Astrocyte (in vitro differentiated cells and primary cell): ENCODE results near the gene GET4. TPM values are rescaled to one million over a fixed set of nuclear protein-coding genes. Genes with fewer than 3 reads are reported as not detected.

ENCODE experiments used
- DNase-seq: peaks from one replicate; pipeline ENCODE4 v3.0.0-alpha.2; 2010; ENCODE audit warnings: low read depth
- FAIRE-seq: peaks from 2 replicates; lab custom pipeline; 2011; peaks lifted over from hg19 to GRCh38; lab: Jason Lieb, UNC
- H2AFZ ChIP-seq: 2 replicates; pipeline ENCODE4 v1.6.0; 2012; ENCODE audit warnings: low read depth, low read length, inconsistent platforms
- H3K27ac ChIP-seq: 2 replicates; pipeline ENCODE4 v1.5.1; 2011; ENCODE audit warnings: low read depth, low read length, inconsistent platforms
- H3K27me3 ChIP-seq: 2 replicates; pipeline ENCODE4 v1.6.0; 2011; ENCODE audit warnings: low read length, inconsistent platforms; ENCODE audit not compliant: insufficient read depth
- H3K36me3 ChIP-seq: 2 replicates; pipeline ENCODE4 v1.5.1; 2011; ENCODE audit warnings: low read length, inconsistent platforms; ENCODE audit not compliant: insufficient read depth
- H3K4me1 ChIP-seq: 2 replicates; pipeline ENCODE4 v1.5.1; 2011; ENCODE audit warnings: low read length, inconsistent platforms; ENCODE audit not compliant: insufficient read depth
- H3K4me2 ChIP-seq: 2 replicates; pipeline ENCODE4 v1.6.0; 2012; ENCODE audit warnings: low read length, inconsistent platforms
- H3K4me3 ChIP-seq: 2 replicates; pipeline ENCODE4 v1.5.1; 2011; ENCODE audit warnings: low read depth, mild to moderate bottlenecking, low read length, inconsistent platforms; ENCODE audit not compliant: insufficient read depth
- H3K79me2 ChIP-seq: 2 replicates; pipeline ENCODE4 v1.6.0; 2012; ENCODE audit warnings: mild to moderate bottlenecking, low read length, inconsistent platforms; ENCODE audit not compliant: insufficient read depth
- H3K9ac ChIP-seq: 2 replicates; pipeline ENCODE4 v1.6.0; 2012; ENCODE audit warnings: mild to moderate bottlenecking, low read length, inconsistent platforms
- H3K9me3 ChIP-seq: 2 replicates; pipeline ENCODE4 v1.5.1; 2012; ENCODE audit warnings: low read depth, mild to moderate bottlenecking, low read length, inconsistent platforms; ENCODE audit not compliant: insufficient read depth
- H4K20me1 ChIP-seq: 2 replicates; pipeline ENCODE4 v1.6.0; 2012; ENCODE audit warnings: low read length, inconsistent platforms; ENCODE audit not compliant: insufficient read depth
- H3K27ac Mint-ChIP-seq: one replicate; pipeline ENCODE4 v1.8.0; 2021; ENCODE audit warnings: mild to moderate bottlenecking, mixed read lengths; ENCODE audit not compliant: unreplicated experiment
- H3K27me3 Mint-ChIP-seq: one replicate; pipeline ENCODE4 v1.8.0; 2021; ENCODE audit warnings: low read depth, mixed read lengths; ENCODE audit not compliant: unreplicated experiment
- H3K36me3 Mint-ChIP-seq: one replicate; pipeline ENCODE4 v1.8.0; 2021; ENCODE audit warnings: low read depth, mixed read lengths; ENCODE audit not compliant: unreplicated experiment
- H3K4me1 Mint-ChIP-seq: one replicate; pipeline ENCODE4 v1.8.0; 2021; ENCODE audit warnings: low read depth, mixed read lengths; ENCODE audit not compliant: unreplicated experiment
- H3K4me3 Mint-ChIP-seq: one replicate; pipeline ENCODE4 v1.8.0; 2021; ENCODE audit warnings: mild to moderate bottlenecking, moderate library complexity, mixed read lengths; ENCODE audit not compliant: unreplicated experiment
- H3K9me3 Mint-ChIP-seq: one replicate; pipeline ENCODE4 v1.8.0; 2021; ENCODE audit warnings: mild to moderate bottlenecking, mixed read lengths; ENCODE audit not compliant: unreplicated experiment
- EZH2 ChIP-seq: IDR thresholded peaks from 2 replicates; pipeline ENCODE4 v1.6.1; 2012; ENCODE audit warnings: mild to moderate bottlenecking, low read length, inconsistent platforms; ENCODE audit not compliant: insufficient read depth
- total RNA-seq: library from RNA; stranded (reverse); gene quantifications from 2 replicates; pipeline ENCODE4 v1.2.1, GENCODE V29; 2021
- TF ChIP-seq, protein P1 (sequence below): IDR thresholded peaks from 2 replicates; pipeline ENCODE4 v1.5.1; 2011; ENCODE audit warnings: low read depth, mild to moderate bottlenecking, inconsistent platforms, low read length, moderate library complexity; ENCODE audit not compliant: insufficient read depth

Gene GET4
- total RNA-seq, 1 donor from 2014 or later, result 43.0 TPM

GRCh38 chr7:832968-833424 lies 43.4 kb upstream of the GET4 start:
- DNase-seq, result no peak
- Histone ChIP-seq H2AFZ (no peak overlapping the region), H3K4me1 (peaks cover 40% of the 10 kb centered on the region), H4K20me1 (peaks cover 43% of the 10 kb centered on the region), H3K36me3 (no peaks in the 10 kb centered on the region), H3K79me2 (peaks cover 89% of the 10 kb centered on the region), H3K9me3 (no peaks in the 10 kb centered on the region), H3K4me3 (no peak overlapping the region), H3K27me3 (no peaks in the 10 kb centered on the region), H3K4me2 (peak overlapping the region; percentile 80), H3K27ac (peak overlapping the region; percentile 98), H3K9ac (peak overlapping the region; percentile 86)
- H3K4me3 Mint-ChIP-seq, result peak overlapping the region; percentile 68
- H3K27me3 Mint-ChIP-seq, result no peaks in the 10 kb centered on the region
- no peak for FAIRE-seq
- H3K4me1 Mint-ChIP-seq, result peaks cover 40% of the 10 kb centered on the region
- no peak for TF ChIP-seq EZH2
- TF ChIP-seq, protein P1, sequence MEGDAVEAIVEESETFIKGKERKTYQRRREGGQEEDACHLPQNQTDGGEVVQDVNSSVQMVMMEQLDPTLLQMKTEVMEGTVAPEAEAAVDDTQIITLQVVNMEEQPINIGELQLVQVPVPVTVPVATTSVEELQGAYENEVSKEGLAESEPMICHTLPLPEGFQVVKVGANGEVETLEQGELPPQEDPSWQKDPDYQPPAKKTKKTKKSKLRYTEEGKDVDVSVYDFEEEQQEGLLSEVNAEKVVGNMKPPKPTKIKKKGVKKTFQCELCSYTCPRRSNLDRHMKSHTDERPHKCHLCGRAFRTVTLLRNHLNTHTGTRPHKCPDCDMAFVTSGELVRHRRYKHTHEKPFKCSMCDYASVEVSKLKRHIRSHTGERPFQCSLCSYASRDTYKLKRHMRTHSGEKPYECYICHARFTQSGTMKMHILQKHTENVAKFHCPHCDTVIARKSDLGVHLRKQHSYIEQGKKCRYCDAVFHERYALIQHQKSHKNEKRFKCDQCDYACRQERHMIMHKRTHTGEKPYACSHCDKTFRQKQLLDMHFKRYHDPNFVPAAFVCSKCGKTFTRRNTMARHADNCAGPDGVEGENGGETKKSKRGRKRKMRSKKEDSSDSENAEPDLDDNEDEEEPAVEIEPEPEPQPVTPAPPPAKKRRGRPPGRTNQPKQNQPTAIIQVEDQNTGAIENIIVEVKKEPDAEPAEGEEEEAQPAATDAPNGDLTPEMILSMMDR, result no peak
- peak overlapping the region; percentile 98 for H3K27ac Mint-ChIP-seq
- H3K36me3 Mint-ChIP-seq, result peaks cover 12% of the 10 kb centered on the region
- H3K9me3 Mint-ChIP-seq, result no peaks in the 10 kb centered on the region

- Histone ChIP-seq H3K4me3 (no peak overlapping the region), H3K9ac (peak overlapping the region; percentile 36), H2AFZ (no peak overlapping the region), H3K27me3 (no peaks in the 10 kb centered on the region), H4K20me1 (peaks cover 46% of the 10 kb centered on the region), H3K4me1 (peaks cover 40% of the 10 kb centered on the region), H3K4me2 (no peak overlapping the region), H3K9me3 (no peaks in the 10 kb centered on the region), H3K36me3 (peaks cover under 1% of the 10 kb centered on the region), H3K27ac (peak overlapping the region; percentile 98), H3K79me2 (peaks cover 87% of the 10 kb centered on the region)
- Mint-ChIP-seq H3K27ac (peak overlapping the region; percentile 98), H3K4me1 (peaks cover 40% of the 10 kb centered on the region), H3K36me3 (peaks cover 12% of the 10 kb centered on the region), H3K9me3 (no peaks in the 10 kb centered on the region), H3K4me3 (no peak overlapping the region), H3K27me3 (no peaks in the 10 kb centered on the region)
- FAIRE-seq, result no peak
- DNase-seq, result no peak
- no peak for TF ChIP-seq EZH2
- TF ChIP-seq, protein P1, result no peak
Measured at GRCh38 chr7:833601-834258, 42.6 kb upstream of the GET4 start.

DNA sequence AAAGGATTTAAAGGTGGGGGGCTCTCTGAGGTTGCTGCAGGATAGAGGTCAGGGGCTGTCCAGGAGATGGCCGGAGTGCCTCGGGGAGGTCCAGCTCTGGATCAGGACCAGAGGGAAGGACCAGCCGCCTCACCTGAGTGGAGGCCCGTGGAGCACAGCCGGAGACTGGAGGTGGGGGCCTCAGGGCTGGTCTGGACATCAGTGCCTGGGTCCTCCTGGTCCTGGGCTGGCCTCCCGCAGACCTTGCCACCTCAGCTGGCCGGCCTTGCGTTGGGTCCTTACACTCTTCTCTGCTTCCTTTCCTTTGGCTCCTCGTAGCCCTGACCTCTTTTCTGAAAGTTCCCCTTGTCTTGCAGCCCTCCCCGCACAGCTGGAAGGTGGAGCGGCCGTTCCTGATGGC lies 42.1 kb upstream of the GET4 start:
- Mint-ChIP-seq H3K4me3 (no peak overlapping the region), H3K27me3 (no peaks in the 10 kb centered on the region), H3K36me3 (peaks cover 13% of the 10 kb centered on the region), H3K27ac (peak overlapping the region; percentile 72), H3K9me3 (no peaks in the 10 kb centered on the region), H3K4me1 (peaks cover 40% of the 10 kb centered on the region)
- Histone ChIP-seq H3K27me3 (no peaks in the 10 kb centered on the region), H4K20me1 (peaks cover 45% of the 10 kb centered on the region), H3K9me3 (no peaks in the 10 kb centered on the region), H3K79me2 (peaks cover 86% of the 10 kb centered on the region), H3K9ac (no peak overlapping the region), H3K4me2 (no peak overlapping the region), H3K27ac (no peak overlapping the region), H3K4me1 (peaks cover 40% of the 10 kb centered on the region), H3K4me3 (no peak overlapping the region), H2AFZ (no peak overlapping the region), H3K36me3 (peaks cover 5% of the 10 kb centered on the region)
- DNase-seq (no peak), FAIRE-seq (no peak)
- TF ChIP-seq, protein P1, result no peak
- TF ChIP-seq EZH2, result no peak
